GM18519 (cell line): Measurements from ENCODE around the gene SMYD1.

ENCODE experiments used
- ATAC-seq: cut with Tn5 transposase; IDR thresholded peaks from one replicate; pipeline ENCODE4 v1.9.1; 2021; ENCODE audit warnings: mild to moderate bottlenecking, moderate library complexity; ENCODE audit not compliant: unreplicated experiment, low FRiP score

Gene SMYD1

GRCh38 chr2:88086401-88086800 lies 18.8 kb downstream of the SMYD1 start:
- ATAC-seq: no peak

GRCh38 chr2:88087073-88087472 lies 19.4 kb downstream of the SMYD1 start:
- ATAC-seq: no peak

GRCh38 chr2:88087763-88088162 lies 20.1 kb downstream of the SMYD1 start:
- no peak for ATAC-seq

GRCh38 chr2:88088999-88089398 lies 21.4 kb downstream of the SMYD1 start:
- ATAC-seq: no peak

- no peak for ATAC-seq
Measured at GRCh38 chr2:88090446-88091283, 23.0 kb downstream of the SMYD1 start.

DNA sequence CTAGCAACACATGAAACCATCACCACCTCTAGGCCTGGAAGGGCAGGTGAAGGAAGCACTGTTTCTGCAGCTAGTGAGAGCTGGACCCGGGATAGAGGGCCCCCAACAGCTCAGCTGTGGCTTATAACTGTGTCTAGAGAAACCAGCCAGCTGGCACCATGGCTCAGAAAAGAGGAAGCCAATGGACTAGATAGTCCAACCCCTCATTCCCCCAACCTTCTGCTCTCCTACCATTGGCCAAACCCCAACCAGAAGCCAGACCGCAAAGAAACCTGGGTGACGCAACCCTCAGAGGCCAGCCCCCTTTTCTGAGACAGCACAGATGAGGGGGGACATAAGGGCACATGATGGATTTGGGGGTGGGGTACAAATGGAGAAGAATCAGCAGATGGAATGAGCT lies 24.3 kb downstream of the SMYD1 start:
- ATAC-seq: no peak

DNA sequence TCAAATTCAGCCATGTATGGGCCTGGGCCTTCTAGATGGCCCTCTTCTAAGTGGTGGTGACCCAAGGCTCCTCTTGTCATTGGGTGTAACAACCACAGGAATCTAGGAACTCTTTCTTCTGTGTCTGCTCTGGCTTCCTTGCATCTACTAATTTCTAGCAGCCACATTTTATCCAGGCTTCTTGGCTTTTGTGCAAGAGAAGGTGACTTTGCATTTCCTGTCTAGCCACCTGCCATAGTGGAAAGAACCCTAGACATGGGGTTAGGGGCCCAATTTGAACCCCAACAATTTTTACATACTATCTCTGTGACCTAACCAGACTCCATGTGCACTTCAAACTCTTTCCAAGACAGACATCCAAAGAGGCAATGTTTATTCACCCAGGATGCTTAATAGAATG lies 25.1 kb downstream of the SMYD1 start:
- ATAC-seq: no peak

GRCh38 chr2:88095022-88095421 lies 27.4 kb downstream of the SMYD1 start:
- no peak for ATAC-seq

DNA sequence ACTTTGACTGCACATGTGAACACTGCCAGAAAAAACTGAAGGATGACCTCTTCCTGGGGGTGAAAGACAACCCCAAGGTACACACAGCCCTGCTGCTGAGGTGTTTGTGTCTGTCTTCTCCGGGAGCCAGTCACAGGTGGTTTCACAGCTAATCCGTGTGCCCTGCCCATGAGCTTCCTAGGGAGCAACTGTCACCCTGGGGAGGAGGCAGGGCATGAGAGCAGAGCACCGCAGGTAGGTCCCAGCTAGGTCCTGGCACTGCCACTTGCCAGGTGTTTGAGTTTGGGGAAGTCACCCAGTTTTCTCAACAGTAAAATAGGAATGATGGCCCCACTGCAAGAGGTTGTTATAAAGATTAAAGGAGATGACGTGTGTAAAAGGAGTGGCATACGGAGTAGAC lies 29.1 kb downstream of the SMYD1 start:
- no peak for ATAC-seq

DNA sequence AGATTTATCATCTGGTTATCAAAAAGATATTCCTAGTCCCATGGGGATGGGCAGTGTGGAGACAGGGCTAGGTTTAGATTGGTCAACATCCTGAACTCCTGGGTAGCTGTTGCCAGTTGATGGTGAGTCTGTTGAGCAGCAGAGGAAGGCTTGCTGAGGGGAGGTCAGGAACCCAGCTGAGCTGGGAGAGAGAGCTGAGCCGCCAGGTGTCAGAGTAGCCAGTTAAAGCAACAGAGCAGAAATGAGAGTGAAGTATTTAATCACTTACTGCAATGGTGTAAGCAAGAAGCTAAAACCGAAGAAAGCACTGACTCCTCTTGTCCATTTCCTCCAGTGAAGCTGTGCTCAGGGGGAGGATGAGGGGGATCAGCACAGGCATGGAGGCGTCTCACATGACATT lies 29.6 kb downstream of the SMYD1 start:
- no peak for ATAC-seq

DNA sequence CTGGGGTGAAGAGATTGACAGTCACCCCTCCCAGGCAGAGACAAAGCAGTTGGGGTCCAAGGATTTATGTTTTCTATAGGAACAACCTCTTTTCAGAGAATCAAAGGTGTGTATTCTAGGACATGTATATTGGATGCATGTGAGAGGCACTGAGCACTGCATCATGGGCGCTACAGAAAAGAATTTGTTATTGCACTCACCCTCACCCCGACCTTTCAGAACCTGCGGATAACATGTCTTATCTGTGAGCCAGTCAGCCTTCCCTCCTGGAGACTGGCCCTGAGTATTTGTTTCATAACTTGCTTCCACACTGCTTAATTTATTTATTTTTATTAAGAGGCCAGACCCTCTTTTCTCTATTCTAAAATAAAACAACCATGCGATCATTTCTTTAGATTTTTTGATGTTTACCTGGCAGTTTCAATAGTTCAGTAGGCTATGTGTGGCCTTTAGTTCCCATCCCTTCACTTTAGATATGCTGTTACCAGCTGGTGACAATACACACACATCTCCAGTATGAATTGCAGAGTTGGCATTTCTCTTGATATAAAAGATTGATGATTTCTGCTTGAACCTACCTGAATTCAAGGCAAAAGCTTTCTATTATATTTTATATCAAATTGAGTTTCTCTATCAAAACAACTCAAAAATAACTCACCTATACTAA lies 30.4 kb downstream of the SMYD1 start:
- ATAC-seq: no peak

DNA sequence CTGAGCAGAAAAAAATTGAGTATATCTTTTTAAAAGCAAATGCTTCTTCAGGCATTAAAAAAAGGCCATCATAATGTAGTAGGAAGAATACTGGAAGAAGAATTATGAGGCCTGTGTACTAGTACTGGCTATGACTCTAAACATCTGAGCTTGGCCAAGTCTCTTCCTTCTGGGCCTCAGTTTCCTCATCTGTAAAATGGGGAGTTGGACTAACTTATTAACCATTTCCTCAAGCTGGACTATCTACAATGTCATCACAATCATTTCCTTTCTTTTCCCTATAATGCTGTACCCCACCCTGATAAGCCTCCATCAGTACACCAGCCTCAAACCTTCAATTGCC lies 30.9 kb downstream of the SMYD1 start:
- ATAC-seq: no peak

- ATAC-seq: no peak
Measured at GRCh38 chr2:88099798-88100488, 32.3 kb downstream of the SMYD1 start.

GRCh38 chr2:88100489-88100858 lies 32.8 kb downstream of the SMYD1 start:
- no peak for ATAC-seq

DNA sequence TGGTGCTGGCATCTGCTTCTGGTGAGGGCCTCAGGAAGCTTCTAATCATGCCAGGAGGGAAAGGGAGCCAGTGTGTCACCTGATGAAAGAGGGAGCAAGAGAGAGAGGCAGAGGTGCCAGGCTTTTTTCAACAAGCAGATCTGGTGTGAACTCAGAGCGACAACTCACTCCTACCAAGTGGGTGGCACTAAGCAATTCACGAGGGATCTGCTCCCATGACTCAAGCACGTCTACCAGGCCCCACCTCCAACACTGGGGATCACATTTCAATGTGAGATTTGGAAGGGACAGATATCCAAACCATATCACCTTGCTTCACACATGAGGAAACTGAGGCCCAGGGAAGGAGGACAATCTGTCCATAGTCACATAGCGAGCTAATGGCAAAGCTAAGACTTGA lies 41.2 kb downstream of the SMYD1 start:
- no peak for ATAC-seq

- ATAC-seq: no peak
Measured at GRCh38 chr2:88110830-88111229, 43.2 kb downstream of the SMYD1 start.

DNA sequence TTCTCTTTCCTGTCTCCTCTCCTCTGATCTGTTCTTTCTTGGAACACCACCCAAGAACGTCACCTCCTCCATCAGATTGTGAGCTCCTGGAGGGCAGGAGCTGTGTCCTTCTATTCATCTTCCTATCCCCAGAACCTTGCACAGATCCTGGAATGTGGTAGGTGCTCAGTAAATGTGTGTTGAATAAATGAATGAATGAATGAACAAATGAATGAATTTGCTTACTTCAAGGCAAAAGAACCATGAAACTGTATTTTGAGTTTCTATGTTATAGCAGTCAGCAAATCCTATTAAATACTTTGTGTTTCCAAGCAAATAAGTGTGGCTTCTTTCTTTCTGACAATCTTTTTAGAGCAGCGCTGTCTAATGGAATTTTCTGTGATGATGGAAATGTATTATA lies 45.4 kb downstream of the SMYD1 start:
- no peak for ATAC-seq

DNA sequence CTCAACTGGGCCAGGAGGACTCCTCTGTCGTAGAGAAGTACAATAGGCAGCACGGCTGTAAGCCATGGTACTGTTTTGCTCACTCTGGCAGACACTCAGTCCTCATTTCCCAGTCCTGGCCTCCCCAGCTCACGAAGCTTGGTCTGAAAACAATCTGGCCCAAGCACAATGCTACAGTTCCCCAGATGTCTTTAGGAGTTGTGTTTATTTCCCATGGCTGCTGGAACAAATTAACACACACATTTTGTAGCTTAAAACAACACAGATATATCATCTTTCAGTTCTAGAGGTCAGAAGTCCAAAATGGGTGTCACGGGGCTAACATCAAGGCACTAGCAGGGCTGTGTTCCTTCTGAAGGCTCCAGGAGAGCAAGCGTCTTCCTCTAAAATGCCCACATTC lies 47.3 kb downstream of the SMYD1 start:
- ATAC-seq: no peak

DNA sequence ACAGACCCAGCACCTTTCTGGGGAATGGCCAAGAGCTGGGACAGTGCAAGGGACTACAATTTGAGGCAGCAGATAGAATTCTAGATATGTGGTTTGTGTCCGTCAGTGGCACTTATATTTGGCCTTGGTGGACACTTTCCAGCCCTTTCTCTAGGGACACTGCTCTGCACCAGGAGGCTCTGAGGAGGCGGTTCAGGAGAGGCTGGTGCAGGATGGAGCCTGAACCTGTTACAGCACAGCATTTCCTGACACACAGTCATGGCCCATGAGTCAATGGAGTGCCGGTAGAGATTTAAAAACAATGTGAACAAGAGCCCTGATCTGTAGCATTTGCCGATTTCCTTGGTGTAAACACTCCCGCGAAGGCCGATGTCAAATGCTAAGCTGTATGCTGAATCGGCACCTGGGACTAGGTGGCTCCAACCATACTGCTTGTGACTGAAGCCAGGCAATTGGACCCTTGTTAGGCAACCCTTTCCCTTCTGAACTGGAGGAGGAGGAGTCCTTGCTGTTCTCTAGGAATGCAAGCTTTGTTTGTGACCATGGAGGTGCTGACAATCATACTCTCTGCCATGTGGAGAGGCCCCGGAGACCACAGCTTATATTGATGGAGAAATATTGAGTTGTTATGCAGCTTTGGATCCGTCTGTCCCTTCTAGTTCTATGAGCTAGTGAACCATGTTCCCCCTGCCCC lies 48.3 kb downstream of the SMYD1 start:
- no peak for ATAC-seq

DNA sequence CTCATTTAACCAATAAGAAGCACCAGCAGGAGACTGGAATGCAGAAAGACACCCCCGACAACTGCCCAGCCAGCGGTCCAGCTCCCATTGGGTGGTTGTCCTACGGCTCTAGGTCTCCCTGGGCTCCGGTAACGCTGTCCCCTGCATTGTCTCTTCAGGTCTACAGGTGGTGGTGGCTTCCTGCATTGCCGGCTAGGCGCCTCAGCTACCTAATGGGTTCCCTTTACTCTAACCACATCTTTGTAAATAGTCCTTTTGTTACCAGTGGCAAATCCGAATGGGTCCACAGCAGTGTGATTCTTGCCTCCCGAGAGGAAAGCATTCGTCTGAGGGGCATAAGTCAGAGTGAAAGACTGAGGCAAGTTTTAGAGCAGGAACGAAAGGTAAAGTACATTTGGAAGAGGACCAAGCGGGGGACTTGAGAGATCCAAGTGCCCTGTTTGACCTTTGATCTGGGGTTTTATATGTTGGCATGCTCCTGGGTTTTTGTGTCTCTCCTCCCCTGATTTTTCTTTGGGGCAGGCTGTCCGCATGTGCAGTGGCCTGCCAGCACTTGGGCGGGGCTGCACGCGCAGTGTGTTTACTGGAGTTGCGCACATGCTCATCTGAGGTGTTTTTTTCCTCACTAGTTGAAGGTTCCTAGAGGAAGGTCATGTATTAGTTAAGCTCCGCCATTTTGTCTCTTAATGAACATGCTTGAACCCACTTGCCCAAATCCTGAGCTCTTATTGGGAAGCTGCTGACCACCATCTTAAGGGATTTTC lies 49.2 kb downstream of the SMYD1 start:
- no peak for ATAC-seq
